ENCODE data around the gene ZNF384.
A peak's percentile ranks its signal among the peaks of the same experiment; 100 is the strongest.

ZNF384 gene

DNA sequence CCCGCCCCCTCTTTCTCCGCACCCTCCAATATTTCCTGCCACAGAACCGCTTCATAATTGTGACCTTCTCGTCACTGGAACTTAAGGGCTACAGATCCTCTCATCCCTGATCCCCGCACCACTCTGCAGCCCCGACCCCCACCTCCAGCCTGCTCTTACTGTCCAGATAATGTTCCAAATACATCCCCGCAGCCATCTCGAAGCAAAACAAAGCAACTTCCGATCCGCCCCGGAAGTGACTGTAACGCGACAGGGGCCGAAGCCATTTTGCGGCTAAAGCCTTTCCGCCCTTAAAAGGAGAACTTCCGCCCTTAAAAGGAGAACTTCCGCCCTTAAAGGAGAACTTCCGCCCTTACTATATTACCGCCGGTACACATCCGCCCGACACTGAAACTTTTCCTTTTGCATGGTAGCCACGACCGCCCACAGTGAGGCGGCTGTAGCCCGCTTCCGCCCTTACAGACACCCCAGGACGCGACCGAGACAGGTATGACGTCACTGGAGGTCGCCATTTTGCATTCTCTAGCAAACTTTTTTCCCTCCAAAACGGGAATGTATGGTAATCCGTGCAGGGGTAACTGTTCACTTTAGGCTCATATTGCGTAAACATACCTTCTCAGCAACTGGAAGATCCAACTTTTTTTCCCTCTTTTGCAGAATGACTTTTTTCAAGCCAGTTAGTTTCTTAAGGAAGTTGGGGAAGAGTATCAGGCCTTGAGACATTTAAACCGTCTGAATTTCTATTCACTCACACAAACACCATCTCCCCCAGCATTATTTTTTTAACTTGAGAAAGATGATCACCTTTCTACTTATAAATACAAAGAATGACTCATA, 26.1 kb downstream of the ZNF384 start, which contains the start of gene ING4:
TSS of gene ING4 (minus strand) at position 214 of the 837 bp plus-strand sequence. CDS start at position 196, 18 bp downstream.
- TF ChIP-seq, protein P1, sequence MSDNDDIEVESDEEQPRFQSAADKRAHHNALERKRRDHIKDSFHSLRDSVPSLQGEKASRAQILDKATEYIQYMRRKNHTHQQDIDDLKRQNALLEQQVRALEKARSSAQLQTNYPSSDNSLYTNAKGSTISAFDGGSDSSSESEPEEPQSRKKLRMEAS (IDR thresholded peaks at IDR 0.05), result peak; percentile 93
- peak; percentile 67; the same call in 1 of the 2 replicates for TF ChIP-seq CEBPB (IDR thresholded peaks at IDR 0.05)
- no peak; the same call in 1 of the 2 replicates for TF ChIP-seq RAD21 (IDR thresholded peaks at IDR 0.05; ENCODE audit: low read depth)
- peak; percentile 90 for TF ChIP-seq EGR1 (IDR thresholded peaks at IDR 0.05)
- peak; percentile 52; the same call in 1 of the 2 replicates for TF ChIP-seq FOXM1 (IDR thresholded peaks at IDR 0.05; ENCODE audit: borderline replicate concordance, low read depth)
- TF ChIP-seq TAF1 (IDR thresholded peaks at IDR 0.05; ENCODE audit: low read depth), result peak; percentile 73
- TF ChIP-seq NFIC (IDR thresholded peaks at IDR 0.05), result peak; percentile 36
- TF ChIP-seq YY1 (IDR thresholded peaks at IDR 0.05; ENCODE audit: low read depth), result peak; percentile 97
- TF ChIP-seq, protein P2, sequence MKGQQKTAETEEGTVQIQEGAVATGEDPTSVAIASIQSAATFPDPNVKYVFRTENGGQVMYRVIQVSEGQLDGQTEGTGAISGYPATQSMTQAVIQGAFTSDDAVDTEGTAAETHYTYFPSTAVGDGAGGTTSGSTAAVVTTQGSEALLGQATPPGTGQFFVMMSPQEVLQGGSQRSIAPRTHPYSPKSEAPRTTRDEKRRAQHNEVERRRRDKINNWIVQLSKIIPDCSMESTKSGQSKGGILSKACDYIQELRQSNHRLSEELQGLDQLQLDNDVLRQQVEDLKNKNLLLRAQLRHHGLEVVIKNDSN (IDR thresholded peaks at IDR 0.05), result peak; percentile 53; the same call in 1 of the 2 replicates
- TF ChIP-seq TEAD4 (IDR thresholded peaks at IDR 0.05), result peak; percentile 72
- TF ChIP-seq, protein P3, sequence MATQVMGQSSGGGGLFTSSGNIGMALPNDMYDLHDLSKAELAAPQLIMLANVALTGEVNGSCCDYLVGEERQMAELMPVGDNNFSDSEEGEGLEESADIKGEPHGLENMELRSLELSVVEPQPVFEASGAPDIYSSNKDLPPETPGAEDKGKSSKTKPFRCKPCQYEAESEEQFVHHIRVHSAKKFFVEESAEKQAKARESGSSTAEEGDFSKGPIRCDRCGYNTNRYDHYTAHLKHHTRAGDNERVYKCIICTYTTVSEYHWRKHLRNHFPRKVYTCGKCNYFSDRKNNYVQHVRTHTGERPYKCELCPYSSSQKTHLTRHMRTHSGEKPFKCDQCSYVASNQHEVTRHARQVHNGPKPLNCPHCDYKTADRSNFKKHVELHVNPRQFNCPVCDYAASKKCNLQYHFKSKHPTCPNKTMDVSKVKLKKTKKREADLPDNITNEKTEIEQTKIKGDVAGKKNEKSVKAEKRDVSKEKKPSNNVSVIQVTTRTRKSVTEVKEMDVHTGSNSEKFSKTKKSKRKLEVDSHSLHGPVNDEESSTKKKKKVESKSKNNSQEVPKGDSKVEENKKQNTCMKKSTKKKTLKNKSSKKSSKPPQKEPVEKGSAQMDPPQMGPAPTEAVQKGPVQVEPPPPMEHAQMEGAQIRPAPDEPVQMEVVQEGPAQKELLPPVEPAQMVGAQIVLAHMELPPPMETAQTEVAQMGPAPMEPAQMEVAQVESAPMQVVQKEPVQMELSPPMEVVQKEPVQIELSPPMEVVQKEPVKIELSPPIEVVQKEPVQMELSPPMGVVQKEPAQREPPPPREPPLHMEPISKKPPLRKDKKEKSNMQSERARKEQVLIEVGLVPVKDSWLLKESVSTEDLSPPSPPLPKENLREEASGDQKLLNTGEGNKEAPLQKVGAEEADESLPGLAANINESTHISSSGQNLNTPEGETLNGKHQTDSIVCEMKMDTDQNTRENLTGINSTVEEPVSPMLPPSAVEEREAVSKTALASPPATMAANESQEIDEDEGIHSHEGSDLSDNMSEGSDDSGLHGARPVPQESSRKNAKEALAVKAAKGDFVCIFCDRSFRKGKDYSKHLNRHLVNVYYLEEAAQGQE (IDR thresholded peaks at IDR 0.05; ENCODE audit: low read depth), result no peak
- TF ChIP-seq ZBTB7A (IDR thresholded peaks at IDR 0.05; ENCODE audit: low read depth), result no peak
- TF ChIP-seq CREB1 (IDR thresholded peaks at IDR 0.05; ENCODE audit: low read depth), result peak; percentile 99
- TF ChIP-seq TCF12 (IDR thresholded peaks at IDR 0.05; ENCODE audit: low read depth), result peak; percentile 90
- peak; percentile 62; the same call in 1 of the 2 replicates for TF ChIP-seq EP300 (IDR thresholded peaks at IDR 0.05; ENCODE audit: borderline replicate concordance)

DNA sequence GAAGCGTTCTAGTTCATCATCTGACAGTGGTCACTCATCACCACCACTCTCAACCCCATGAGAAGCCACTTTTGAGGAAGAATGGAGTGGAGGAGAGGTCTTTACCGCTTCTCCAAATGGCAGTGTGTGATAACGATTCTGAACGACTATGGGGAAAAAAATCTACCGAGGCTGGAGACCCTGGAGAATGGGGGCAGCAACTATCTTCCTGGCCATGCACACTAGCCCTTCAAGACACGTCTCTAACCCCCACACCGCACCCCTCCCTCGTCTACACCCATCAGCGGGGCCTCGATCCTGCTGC, 26.6 kb downstream of the ZNF384 start:
- no peak for TF ChIP-seq NFIC (IDR thresholded peaks at IDR 0.05)
- TF ChIP-seq, protein P3 (IDR thresholded peaks at IDR 0.05; ENCODE audit: low read depth), result no peak
- TF ChIP-seq, protein P2 (IDR thresholded peaks at IDR 0.05), result no peak
- TF ChIP-seq YY1 (IDR thresholded peaks at IDR 0.05; ENCODE audit: low read depth), result no peak
- no peak for TF ChIP-seq TAF1 (IDR thresholded peaks at IDR 0.05; ENCODE audit: low read depth)
- TF ChIP-seq ZBTB7A (IDR thresholded peaks at IDR 0.05; ENCODE audit: low read depth), result no peak
- TF ChIP-seq FOXM1 (IDR thresholded peaks at IDR 0.05; ENCODE audit: borderline replicate concordance, low read depth), result no peak
- TF ChIP-seq CREB1 (IDR thresholded peaks at IDR 0.05; ENCODE audit: low read depth), result no peak
- TF ChIP-seq CEBPB (IDR thresholded peaks at IDR 0.05), result no peak
- TF ChIP-seq EP300 (IDR thresholded peaks at IDR 0.05; ENCODE audit: borderline replicate concordance), result no peak
- TF ChIP-seq RAD21 (IDR thresholded peaks at IDR 0.05; ENCODE audit: low read depth), result no peak
- TF ChIP-seq TCF12 (IDR thresholded peaks at IDR 0.05; ENCODE audit: low read depth), result no peak
- no peak for TF ChIP-seq EGR1 (IDR thresholded peaks at IDR 0.05)
- no peak for TF ChIP-seq TEAD4 (IDR thresholded peaks at IDR 0.05)
- TF ChIP-seq, protein P1 (IDR thresholded peaks at IDR 0.05), result no peak

DNA sequence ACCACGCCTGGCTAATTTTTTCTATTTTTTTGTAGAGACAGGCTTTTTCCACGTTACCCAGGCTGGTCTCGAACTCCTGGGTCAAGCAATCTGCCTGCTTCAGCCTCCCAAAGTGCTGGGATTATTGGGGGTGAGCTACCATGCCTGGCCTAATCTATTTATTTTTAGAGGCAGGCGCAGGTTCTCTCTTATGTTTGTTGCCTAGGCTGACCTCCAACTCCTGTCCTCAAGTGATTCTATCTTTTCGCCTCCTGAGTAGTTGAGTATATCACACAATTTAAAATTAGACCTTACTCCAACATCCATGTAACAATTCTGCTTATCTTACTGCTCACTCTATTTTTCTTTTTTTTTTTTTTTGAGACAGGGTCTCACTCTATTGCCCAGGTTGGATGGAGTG, 35.2 kb downstream of the ZNF384 start:
- TF ChIP-seq, protein P3 (IDR thresholded peaks at IDR 0.05; ENCODE audit: low read depth), result no peak
- TF ChIP-seq TEAD4 (IDR thresholded peaks at IDR 0.05) (no peak), CEBPB (IDR thresholded peaks at IDR 0.05) (no peak), EGR1 (IDR thresholded peaks at IDR 0.05) (no peak), FOXM1 (IDR thresholded peaks at IDR 0.05; ENCODE audit: borderline replicate concordance, low read depth) (no peak), TCF12 (IDR thresholded peaks at IDR 0.05; ENCODE audit: low read depth) (no peak), RAD21 (IDR thresholded peaks at IDR 0.05; ENCODE audit: low read depth) (no peak)

DNA sequence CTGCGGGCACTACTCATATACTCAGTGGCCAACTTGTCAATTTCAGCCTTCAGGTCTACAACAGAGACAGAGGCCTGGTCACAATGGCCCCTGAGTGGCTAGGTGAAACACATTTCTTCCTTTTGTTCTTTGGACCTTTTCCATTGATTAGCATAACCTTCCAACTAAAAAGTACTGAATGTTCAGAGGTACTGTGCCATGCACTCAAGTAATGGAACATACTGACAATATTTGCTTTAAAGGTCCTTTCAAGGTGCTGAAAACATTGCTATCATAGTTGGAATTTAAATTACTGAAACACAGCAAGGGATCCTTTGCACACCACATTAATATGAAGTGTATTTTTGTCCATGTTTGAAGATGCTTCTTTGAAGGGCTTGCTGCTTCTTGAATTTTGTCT, 35.8 kb downstream of the ZNF384 start:
- TF ChIP-seq, protein P2 (IDR thresholded peaks at IDR 0.05), result no peak
- TF ChIP-seq YY1 (IDR thresholded peaks at IDR 0.05; ENCODE audit: low read depth) (no peak), NFIC (IDR thresholded peaks at IDR 0.05) (no peak), TAF1 (IDR thresholded peaks at IDR 0.05; ENCODE audit: low read depth) (no peak), EGR1 (IDR thresholded peaks at IDR 0.05) (no peak), RAD21 (IDR thresholded peaks at IDR 0.05; ENCODE audit: low read depth) (no peak), CEBPB (IDR thresholded peaks at IDR 0.05) (no peak), TCF12 (IDR thresholded peaks at IDR 0.05; ENCODE audit: low read depth) (no peak), EP300 (IDR thresholded peaks at IDR 0.05; ENCODE audit: borderline replicate concordance) (no peak), ZBTB7A (IDR thresholded peaks at IDR 0.05; ENCODE audit: low read depth) (no peak), CREB1 (IDR thresholded peaks at IDR 0.05; ENCODE audit: low read depth) (no peak), FOXM1 (IDR thresholded peaks at IDR 0.05; ENCODE audit: borderline replicate concordance, low read depth) (no peak), TEAD4 (IDR thresholded peaks at IDR 0.05) (no peak)
- TF ChIP-seq, protein P1 (IDR thresholded peaks at IDR 0.05), result no peak
- TF ChIP-seq, protein P3 (IDR thresholded peaks at IDR 0.05; ENCODE audit: low read depth), result no peak

Data from Ishikawa (cell line).